KMS-11 (cell line): ENCODE data around the gene HSPBAP1.

Source experiments
- H2AFZ ChIP-seq: fragments of 200-600 bp; sonication (generic); 2 replicates; pipeline ENCODE4 v1.6.1; 2016; ENCODE audit warnings: antibody characterized with exemption, mixed run types, low read depth
- H3K27ac ChIP-seq: fragments of 200-600 bp; sonication (generic); 2 replicates; pipeline ENCODE4 v1.6.1; 2016; ENCODE audit warnings: mild to moderate bottlenecking, mixed run types
- H3K27me3 ChIP-seq: fragments of 200-600 bp; sonication (generic); 2 replicates; pipeline ENCODE4 v1.6.1; 2017; ENCODE audit warnings: mild to moderate bottlenecking, low read depth, mixed run types, moderate library complexity; ENCODE audit not compliant: insufficient read depth
- H3K36me3 ChIP-seq: fragments of 200-600 bp; sonication (generic); 2 replicates; pipeline ENCODE4 v1.6.1; 2017; ENCODE audit warnings: mild to moderate bottlenecking, mixed run types; ENCODE audit not compliant: insufficient read depth
- H3K4me1 ChIP-seq: fragments of 200-600 bp; sonication (generic); 2 replicates; pipeline ENCODE4 v1.6.1; 2016; ENCODE audit warnings: mild to moderate bottlenecking, low read depth, mixed run types; ENCODE audit not compliant: poor library complexity, severe bottlenecking
- H3K4me2 ChIP-seq: fragments of 200-600 bp; sonication (generic); 2 replicates; pipeline ENCODE4 v1.7.0; 2016; ENCODE audit warnings: mild to moderate bottlenecking, mixed run types
- H3K4me3 ChIP-seq: fragments of 200-600 bp; sonication (generic); IDR thresholded peaks from 2 replicates; pipeline ENCODE4 v1.6.1; 2017; ENCODE audit warnings: low read depth, low read length, mixed read lengths; ENCODE audit not compliant: insufficient read depth
- H3K79me2 ChIP-seq: fragments of 200-600 bp; sonication (generic); 2 replicates; pipeline ENCODE4 v1.6.1; 2016; ENCODE audit warnings: low read depth, mixed run types; ENCODE audit not compliant: insufficient read depth
- H3K9ac ChIP-seq: fragments of 200-600 bp; sonication (generic); 2 replicates; pipeline ENCODE4 v1.6.1; 2016; ENCODE audit warnings: mild to moderate bottlenecking, mixed run types
- H4K20me1 ChIP-seq: fragments of 200-600 bp; sonication (generic); 2 replicates; pipeline ENCODE4 v1.6.1; 2016; ENCODE audit warnings: mild to moderate bottlenecking, mixed run types; ENCODE audit not compliant: insufficient read depth
- TF ChIP-seq, protein P1 (sequence below): fragments of 200-600 bp; sonication (generic); conservative IDR thresholded peaks from 2 replicates; pipeline ENCODE4 v1.6.1; 2017; ENCODE audit warnings: low read depth, mild to moderate bottlenecking, antibody characterized with exemption, low read length, moderate library complexity, mixed read lengths

Gene HSPBAP1

DNA sequence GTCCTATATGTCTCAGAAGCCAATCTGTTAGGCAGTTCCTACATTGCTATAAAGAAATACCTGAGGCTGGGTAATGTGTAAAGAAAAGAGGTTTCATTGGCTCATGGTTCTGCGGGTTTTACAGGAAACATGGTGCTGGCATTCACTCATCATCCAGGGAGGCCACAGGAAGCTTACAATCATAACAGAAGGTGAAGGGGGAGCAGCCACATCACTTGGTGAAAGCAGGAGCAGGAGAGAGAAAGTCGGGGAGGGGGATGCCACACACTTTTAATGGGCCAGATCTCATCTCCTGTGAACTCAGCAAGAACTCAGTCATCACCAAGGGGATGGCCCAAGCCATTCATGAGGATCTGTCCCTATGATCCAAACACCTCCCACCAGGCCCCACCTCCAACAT lies 10.3 kb upstream of the HSPBAP1 start:
- no peaks in the 10 kb centered on the region for H4K20me1 ChIP-seq
- H3K4me2 ChIP-seq = no peak overlapping the region
- no peaks in the 10 kb centered on the region for H3K27me3 ChIP-seq
- no peak overlapping the region for H3K4me3 ChIP-seq
- H3K27ac ChIP-seq = no peak overlapping the region
- no peak overlapping the region for H2AFZ ChIP-seq
- no peaks in the 10 kb centered on the region for H3K4me1 ChIP-seq
- H3K9ac ChIP-seq = no peak overlapping the region
- TF ChIP-seq, protein P1, sequence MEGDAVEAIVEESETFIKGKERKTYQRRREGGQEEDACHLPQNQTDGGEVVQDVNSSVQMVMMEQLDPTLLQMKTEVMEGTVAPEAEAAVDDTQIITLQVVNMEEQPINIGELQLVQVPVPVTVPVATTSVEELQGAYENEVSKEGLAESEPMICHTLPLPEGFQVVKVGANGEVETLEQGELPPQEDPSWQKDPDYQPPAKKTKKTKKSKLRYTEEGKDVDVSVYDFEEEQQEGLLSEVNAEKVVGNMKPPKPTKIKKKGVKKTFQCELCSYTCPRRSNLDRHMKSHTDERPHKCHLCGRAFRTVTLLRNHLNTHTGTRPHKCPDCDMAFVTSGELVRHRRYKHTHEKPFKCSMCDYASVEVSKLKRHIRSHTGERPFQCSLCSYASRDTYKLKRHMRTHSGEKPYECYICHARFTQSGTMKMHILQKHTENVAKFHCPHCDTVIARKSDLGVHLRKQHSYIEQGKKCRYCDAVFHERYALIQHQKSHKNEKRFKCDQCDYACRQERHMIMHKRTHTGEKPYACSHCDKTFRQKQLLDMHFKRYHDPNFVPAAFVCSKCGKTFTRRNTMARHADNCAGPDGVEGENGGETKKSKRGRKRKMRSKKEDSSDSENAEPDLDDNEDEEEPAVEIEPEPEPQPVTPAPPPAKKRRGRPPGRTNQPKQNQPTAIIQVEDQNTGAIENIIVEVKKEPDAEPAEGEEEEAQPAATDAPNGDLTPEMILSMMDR = no peak
- H3K79me2 ChIP-seq = no peaks in the 10 kb centered on the region
- no peaks in the 10 kb centered on the region for H3K36me3 ChIP-seq

DNA sequence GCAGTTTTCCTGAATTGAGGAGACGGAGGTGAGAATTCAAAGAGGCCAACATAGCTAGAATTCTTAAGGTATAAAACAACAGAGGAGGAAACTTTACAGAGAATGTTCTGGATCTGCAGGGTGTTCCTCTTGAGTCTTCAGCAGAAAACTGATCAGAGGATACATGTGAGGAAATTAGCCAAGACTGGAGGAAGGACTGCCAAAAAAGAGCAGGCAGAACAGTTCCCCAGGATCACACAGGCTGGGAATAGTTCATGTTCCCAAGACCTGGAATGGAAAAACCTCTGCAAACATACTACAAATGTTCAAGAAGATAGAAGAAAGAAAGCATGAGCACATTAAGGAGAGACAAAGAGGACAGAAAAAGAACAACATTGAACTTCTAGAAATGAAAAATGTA lies 8.7 kb upstream of the HSPBAP1 start:
- no peak overlapping the region for H3K4me2 ChIP-seq
- no peak overlapping the region for H3K4me3 ChIP-seq
- no peak overlapping the region for H2AFZ ChIP-seq
- no peaks in the 10 kb centered on the region for H3K79me2 ChIP-seq
- H3K36me3 ChIP-seq = no peaks in the 10 kb centered on the region
- no peaks in the 10 kb centered on the region for H4K20me1 ChIP-seq
- TF ChIP-seq, protein P1 = no peak
- no peaks in the 10 kb centered on the region for H3K27me3 ChIP-seq
- no peaks in the 10 kb centered on the region for H3K4me1 ChIP-seq
- no peak overlapping the region for H3K9ac ChIP-seq
- no peak overlapping the region for H3K27ac ChIP-seq

DNA sequence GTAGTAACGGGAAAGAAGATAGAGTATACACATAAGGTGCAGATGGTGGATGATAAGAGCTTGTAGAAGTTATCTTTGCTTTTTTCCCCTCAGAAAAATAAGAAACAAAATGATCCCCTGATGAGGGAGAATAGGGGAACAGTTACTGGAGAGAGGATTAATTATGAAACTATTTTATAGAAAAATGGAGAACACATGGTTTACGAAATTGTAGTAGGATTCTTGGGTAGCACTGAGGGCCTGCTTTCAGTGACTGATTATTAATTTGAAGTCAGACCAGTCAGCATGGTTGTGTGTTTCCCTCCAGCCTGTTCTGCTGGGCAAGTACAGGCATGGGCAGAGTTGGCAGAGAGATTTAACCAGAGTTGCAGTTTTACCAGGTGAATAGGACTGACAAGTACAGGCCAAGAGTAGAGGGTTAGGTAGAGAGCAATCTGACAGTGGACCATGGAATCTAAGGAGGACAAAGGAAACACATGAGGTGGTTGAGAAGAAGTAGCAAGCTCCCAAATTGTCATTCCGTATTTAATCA lies 7.1 kb upstream of the HSPBAP1 start:
- Histone ChIP-seq H3K4me3 (no peak overlapping the region), H3K36me3 (no peaks in the 10 kb centered on the region), H3K4me2 (no peak overlapping the region), H2AFZ (no peak overlapping the region), H3K79me2 (no peaks in the 10 kb centered on the region), H3K27ac (no peak overlapping the region), H3K27me3 (no peaks in the 10 kb centered on the region), H3K4me1 (peaks cover 4% of the 10 kb centered on the region), H4K20me1 (no peaks in the 10 kb centered on the region), H3K9ac (no peak overlapping the region)
- TF ChIP-seq, protein P1 = no peak

DNA sequence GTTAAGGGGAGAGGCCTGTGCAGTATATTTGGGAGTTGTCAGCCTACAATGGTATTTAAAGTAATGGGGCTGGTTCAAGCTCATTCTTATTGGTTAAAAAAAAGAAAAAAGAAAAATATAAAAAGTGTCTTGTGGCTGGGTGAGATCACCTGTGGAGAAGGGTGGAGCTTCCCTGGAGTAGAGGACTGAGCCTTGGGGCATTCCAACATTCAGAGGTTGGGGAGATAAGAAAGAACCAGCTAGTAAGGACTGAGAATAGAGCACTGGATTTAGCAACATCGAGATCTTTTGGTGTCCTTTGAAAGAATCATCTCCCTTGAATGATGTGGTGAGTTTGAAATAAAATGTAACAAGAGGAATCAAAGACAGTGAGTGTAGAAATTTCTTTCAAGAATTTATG lies 6.4 kb upstream of the HSPBAP1 start:
- TF ChIP-seq, protein P1 = no peak
- Histone ChIP-seq H3K9ac (no peak overlapping the region), H3K27ac (no peak overlapping the region), H3K4me3 (no peak overlapping the region), H3K79me2 (no peaks in the 10 kb centered on the region), H4K20me1 (no peaks in the 10 kb centered on the region), H3K36me3 (no peaks in the 10 kb centered on the region), H3K4me2 (no peak overlapping the region), H3K27me3 (no peaks in the 10 kb centered on the region), H2AFZ (no peak overlapping the region), H3K4me1 (peaks cover 7% of the 10 kb centered on the region)
